Effector CD4-positive, alpha-beta T cell (primary cell): ENCODE data around the gene APH1A.
"Not testable (repeated sequence)": the region's sequence is repeated elsewhere in the genome, so short reads cannot be mapped to it uniquely, and the experiment has no call there.

Source experiments
- DNase-seq: peaks from one replicate; pipeline ENCODE4 v3.0.0-alpha.2; 2020

The APH1A gene

DNA sequence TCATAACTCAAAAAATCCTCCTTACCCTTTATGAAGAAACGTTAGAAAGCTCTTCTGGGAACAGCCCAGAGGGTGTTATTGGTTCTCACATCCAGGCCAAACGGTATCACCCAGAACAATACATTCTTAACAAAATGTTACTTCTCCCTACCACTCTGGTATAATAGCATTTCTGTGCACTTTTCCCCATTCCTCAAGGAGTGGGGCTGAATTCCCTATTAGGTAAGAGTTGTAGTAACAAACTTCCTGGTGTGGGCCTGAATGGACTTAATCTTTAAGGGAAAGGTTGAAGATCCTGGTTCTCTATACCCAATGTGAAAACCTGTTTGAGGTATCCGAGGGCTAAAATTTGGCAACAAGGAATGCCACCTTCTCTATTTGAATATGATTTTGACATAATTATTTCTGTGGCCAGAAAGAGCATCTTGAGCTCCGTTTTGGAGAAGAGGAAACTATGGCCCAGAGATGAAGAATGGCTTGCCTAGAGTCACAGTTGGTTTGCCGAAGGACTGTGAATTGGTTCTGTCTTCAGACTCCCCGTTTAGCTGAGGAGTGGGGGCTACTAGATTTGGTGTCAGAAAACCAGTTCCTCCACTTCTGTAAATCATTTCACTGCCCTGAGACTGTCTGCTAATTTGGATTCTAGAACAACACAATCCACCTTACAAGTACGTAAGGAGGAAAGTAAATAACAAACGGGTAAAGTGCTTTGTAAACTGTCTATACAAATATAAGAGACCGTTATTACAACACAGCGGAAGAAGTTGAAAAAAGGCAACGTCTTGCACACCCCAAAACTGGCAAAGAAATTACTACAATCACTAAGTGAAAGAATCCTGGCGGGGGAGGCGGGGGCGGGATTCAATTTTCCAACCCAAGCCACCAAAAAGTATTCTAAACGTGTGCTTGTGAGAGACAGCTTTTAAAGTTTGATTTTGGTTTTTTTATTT, 35.2 kb downstream of the APH1A start:
- DNase-seq = no peak

DNA sequence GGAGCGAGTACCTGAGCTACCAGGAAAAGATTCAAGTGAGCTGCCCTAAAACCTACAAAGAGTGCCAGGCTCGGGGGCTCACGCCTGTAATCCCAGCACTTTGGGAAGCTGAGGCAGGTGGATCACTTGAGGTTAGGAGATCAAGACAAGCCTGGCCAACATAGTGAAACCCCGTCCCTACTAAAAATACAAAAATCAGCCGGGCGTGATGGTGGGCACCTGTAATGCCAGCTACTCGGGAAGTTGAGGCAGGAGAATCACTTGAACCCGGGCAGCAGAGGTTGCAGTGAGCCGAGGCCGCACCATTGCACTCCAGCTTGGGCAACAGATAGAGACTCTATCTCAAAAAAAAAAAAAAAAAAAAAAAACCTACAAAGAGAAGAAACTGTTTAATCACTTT, 35.9 kb downstream of the APH1A start:
- not testable (repeated sequence) for DNase-seq

DNA sequence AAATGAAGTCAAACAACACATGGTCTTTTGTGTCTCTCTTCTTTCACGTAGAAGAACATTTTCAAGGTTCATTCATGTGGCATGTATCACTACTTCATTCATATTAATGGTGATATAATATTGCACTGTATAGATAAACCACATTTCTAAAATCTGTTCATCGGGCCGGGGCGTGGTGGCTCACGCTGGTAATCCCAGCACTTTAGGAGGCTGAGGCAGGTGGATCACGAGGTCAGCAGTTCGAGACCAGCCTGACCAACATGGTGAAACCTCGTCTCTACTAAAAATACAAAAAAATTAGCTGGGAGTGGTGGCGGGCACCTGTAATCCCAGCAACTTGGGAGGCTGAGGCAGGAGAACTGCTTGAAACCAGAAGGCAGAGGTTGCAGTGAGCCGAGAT, 40.6 kb downstream of the APH1A start:
- DNase-seq = not testable (repeated sequence)

DNA sequence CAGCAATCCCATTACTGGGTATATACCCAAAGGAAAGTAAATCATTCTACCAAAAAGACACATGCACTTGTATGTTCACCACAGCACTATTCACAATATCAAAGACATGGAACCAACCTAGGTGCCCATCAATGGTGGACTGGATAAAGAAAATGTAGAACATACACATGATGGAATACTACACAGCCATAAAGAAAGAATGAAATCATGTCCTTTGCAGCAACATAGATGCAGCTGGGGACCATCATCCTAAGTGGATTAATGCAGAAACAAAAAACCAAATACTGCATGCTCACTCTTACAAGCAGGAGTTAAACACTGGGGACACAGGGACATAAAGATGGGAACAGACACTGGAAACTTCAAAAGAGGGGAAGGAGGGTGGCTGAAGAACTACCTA, 41.6 kb downstream of the APH1A start:
- no peak for DNase-seq

DNA sequence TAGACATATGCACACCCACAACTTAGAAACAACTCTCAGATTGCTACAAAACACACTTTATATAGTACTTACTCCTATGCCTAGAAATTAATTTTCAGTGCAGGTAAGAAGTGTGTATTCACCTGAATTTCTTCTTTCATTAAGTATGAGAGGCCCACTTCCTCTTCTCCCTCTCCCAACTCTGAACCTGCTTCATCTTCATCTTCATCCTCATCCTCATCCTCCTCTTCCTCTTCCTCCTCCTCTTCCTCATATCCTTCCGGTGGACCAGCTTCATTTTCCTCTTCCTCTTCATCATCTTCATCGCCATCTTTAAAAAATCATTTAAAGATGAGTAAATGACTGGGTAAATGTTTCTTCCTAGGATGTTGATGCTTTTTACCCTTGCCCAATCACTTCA, 42.3 kb downstream of the APH1A start:
- DNase-seq = no peak

DNA sequence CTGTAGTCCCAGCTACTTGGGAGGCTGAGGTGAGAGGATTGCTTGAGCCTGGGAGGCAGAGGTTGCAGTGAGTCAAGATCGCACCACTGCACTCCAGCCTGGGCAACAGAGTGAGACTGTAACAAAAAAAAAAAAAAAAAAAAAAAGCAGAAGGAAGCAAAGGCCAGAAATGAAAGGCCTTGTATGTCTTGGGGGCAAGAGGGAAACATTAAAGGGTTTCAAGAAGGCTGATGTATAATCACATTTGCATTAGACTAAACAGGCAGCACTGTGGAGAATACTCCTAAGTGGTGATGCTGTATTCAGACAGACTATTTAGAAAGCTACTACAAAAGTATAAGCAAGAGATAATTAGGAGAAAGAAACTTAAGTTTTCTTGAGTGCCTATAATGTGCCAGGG, 43.3 kb downstream of the APH1A start:
- no peak for DNase-seq

DNA sequence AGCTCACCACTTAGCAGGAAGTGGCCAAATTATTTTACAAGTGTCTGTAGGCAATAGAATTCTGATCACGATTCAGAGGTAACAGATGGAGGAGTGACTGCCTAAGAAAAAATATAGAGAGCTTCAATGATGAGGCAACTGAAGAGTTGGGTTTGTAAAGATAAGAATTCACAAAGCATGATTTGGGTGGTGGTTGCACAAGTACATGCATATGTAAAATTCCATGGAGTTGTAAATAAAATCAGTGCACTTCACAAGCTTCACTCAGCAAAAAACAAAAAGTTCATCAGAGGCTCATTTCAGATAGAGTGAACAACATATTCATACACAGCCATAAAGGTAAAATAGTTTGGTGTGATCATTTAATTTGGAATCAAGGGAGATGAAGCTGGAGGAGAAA, 43.8 kb downstream of the APH1A start:
- DNase-seq = no peak

DNA sequence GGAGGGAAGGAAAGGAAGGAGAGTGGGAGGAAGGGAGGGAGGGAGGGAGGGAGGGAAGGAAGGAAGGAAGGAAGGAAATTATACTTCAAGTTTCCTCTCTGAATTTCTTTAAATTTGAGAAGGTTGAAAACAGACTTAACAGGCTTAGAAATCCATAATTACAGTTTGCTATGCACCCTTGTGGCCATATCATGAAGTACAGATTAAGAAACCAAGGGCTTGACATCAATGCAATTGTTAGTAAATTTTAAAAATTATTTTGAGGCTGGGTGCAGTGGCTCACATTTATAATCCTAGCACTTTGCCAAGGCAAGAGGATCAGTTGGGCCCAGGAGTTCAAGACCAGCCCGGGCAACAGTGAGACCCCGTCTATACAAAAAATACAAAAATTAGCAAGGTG, 47.3 kb downstream of the APH1A start:
- DNase-seq = no peak

DNA sequence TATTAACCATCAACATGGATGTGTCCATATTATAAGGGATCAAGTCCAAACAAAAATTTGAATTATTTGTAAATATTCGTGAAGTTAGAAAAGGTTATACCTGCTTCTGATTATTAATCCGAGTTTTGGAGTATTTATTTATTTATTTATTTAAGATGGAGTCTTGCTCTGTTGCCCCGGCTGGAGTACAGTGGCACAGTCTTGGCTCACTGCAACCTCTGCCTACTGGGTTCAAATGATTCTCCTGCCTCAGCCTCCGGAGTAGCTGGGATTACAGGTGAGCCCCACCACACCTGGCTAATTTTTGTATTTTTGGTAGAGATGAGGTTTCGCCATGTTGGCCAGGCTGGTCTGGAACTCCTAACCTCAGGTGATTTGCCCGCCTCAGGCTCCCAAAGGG, 53.0 kb downstream of the APH1A start:
- DNase-seq = not testable (repeated sequence)
